GM23248 (cell line): Measurements from ENCODE around the gene LBX2. TPM values are rescaled to one million over a fixed set of nuclear protein-coding genes. Genes with fewer than 3 reads are reported as not detected.

Experiments used
- DNase-seq: peaks from one replicate; pipeline ENCODE4 v3.0.0-alpha.2; 2015
- H2AFZ ChIP-seq: fragments of 200-600 bp; sonication (generic); 2 replicates; pipeline ENCODE4 v1.6.1; 2016; ENCODE audit warnings: antibody characterized with exemption
- H3F3A ChIP-seq: fragments of 200-600 bp; sonication (generic); 2 replicates; pipeline ENCODE4 v1.6.1; 2016; ENCODE audit warnings: mild to moderate bottlenecking, antibody characterized with exemption, mixed run types; ENCODE audit not compliant: insufficient read depth
- H3K27ac ChIP-seq: fragments of 200-600 bp; sonication (generic); 2 replicates; pipeline ENCODE4 v1.5.1; 2016; ENCODE audit warnings: mild to moderate bottlenecking
- H3K27me3 ChIP-seq: fragments of 200-600 bp; sonication (generic); replicated peaks from 2 replicates; pipeline ENCODE4 v1.6.1; 2016; ENCODE audit warnings: mild to moderate bottlenecking; ENCODE audit not compliant: insufficient read depth
- H3K36me3 ChIP-seq: fragments of 200-600 bp; sonication (generic); 2 replicates; pipeline ENCODE4 v1.6.1; 2016; ENCODE audit warnings: low read depth, mild to moderate bottlenecking
- H3K4me1 ChIP-seq: fragments of 200-600 bp; sonication (generic); 2 replicates; pipeline ENCODE4 v1.6.1; 2016; ENCODE audit warnings: mild to moderate bottlenecking; ENCODE audit not compliant: insufficient read depth
- H3K4me2 ChIP-seq: fragments of 200-600 bp; sonication (generic); one replicate; pipeline ENCODE4 v1.6.1; 2016; ENCODE audit warnings: mild to moderate bottlenecking; ENCODE audit not compliant: unreplicated experiment
- H3K4me3 ChIP-seq: fragments of 200-600 bp; sonication (generic); 2 replicates; pipeline ENCODE4 v1.5.1; 2016; ENCODE audit warnings: mild to moderate bottlenecking
- H3K79me2 ChIP-seq: fragments of 200-600 bp; sonication (generic); 2 replicates; pipeline ENCODE4 v1.6.1; 2016; ENCODE audit warnings: mild to moderate bottlenecking; ENCODE audit not compliant: insufficient read depth
- H3K9ac ChIP-seq: fragments of 200-600 bp; sonication (generic); 2 replicates; pipeline ENCODE4 v1.6.1; 2016; ENCODE audit warnings: mild to moderate bottlenecking
- H3K9me2 ChIP-seq: fragments of 200-600 bp; sonication (generic); 2 replicates; pipeline ENCODE4 v1.6.1; 2016; ENCODE audit warnings: mixed run types, mild to moderate bottlenecking, moderate library complexity; ENCODE audit not compliant: insufficient read depth
- H3K9me3 ChIP-seq: fragments of 200-600 bp; sonication (generic); one replicate; pipeline ENCODE4 v1.6.1; 2017; ENCODE audit warnings: low read depth
- H4K20me1 ChIP-seq: fragments of 200-600 bp; sonication (generic); 2 replicates; pipeline ENCODE4 v1.6.0; 2016; ENCODE audit not compliant: insufficient read depth
- EZH2 ChIP-seq: fragments of 200-600 bp; sonication (generic); IDR thresholded peaks from 2 replicates; pipeline ENCODE4 v1.6.1; 2018; ENCODE audit warnings: antibody characterized with exemption, mild to moderate bottlenecking; ENCODE audit not compliant: insufficient read depth, poor library complexity, severe bottlenecking
- EZH2phosphoT487 ChIP-seq: fragments of 200-600 bp; sonication (generic); IDR thresholded peaks from 2 replicates; pipeline ENCODE4 v1.6.1; 2018; ENCODE audit warnings: antibody characterized with exemption, moderate library complexity, mild to moderate bottlenecking, low read depth; ENCODE audit not compliant: insufficient read depth
- WGBS, 2 experiments: methylation state at CpG; one replicate each; pipeline ENCODE4 v1.1.6; 2015 to 2017; ENCODE audit warnings: low lambda C conversion rate in 2 of 2, low coverage in 1 of 2; ENCODE audit errors: missing lambda C conversion rate in 2 of 2; 5-methylcytosine and 5-hydroxymethylcytosine counted together
- in situ Hi-C: fragments of 300-500 bp; cut with MboI; formaldehyde crosslinking; loops from 2 replicates; pipeline ENCODE4 v1.15.0; 2020
- polyA plus RNA-seq: library from polyadenylated mRNA; unstranded; fragments of >200 nt; fragmentation: Nextera tagmentation; extraction: Ambion mirVana; gene quantifications from 2 replicates; pipeline ENCODE4 v1.2.1, GENCODE V29; 2016
- total RNA-seq: library from RNA; depleted of rRNA; stranded (reverse); fragments of >200 nt; shearing (Covaris generic); gene quantifications from 2 replicates; pipeline ENCODE4 v1.2.3, GENCODE V29; 2014

Gene LBX2
- total and polyA plus RNA-seq, 2 experiments from 2014 or later, result 1.1 to 4.6 TPM

- Histone ChIP-seq H3K9ac (peak overlapping the region; percentile 74), H3K4me1 (peaks cover 27% of the 10 kb centered on the region)
- in situ Hi-C loops, result loop anchor here (5.0 kb wide), 1 partner anchor 84 kb away; no protein-coding TSS in a partner anchor
These were observed 4.4 kb upstream of the LBX2 start for GRCh38 chr2:74503506-74504475.

GRCh38 chr2:74502720-74503505 lies 3.5 kb upstream of the LBX2 start:
- H3K9me3 ChIP-seq, result no peaks in the 10 kb centered on the region
- H3K4me2 ChIP-seq, result peak overlapping the region; percentile 92
- no peaks in the 10 kb centered on the region for H3K36me3 ChIP-seq
- H3K27me3 ChIP-seq, result no peaks in the 10 kb centered on the region
- peaks cover 33% of the 10 kb centered on the region for H3K4me1 ChIP-seq
- DNase-seq, result peak; percentile 93
- H3K79me2 ChIP-seq, result peaks cover 26% of the 10 kb centered on the region
- no peaks in the 10 kb centered on the region for H4K20me1 ChIP-seq
- H3F3A ChIP-seq, result peaks cover 18% of the 10 kb centered on the region
- 2% methylated on average over 24 to 54 of the region's 67 CpGs for WGBS, 2 experiments
- H3K27ac ChIP-seq, result peak overlapping the region; percentile 56
- no peak for TF ChIP-seq EZH2
- TF ChIP-seq EZH2phosphoT487, result no peak
- H3K9me2 ChIP-seq, result no peaks in the 10 kb centered on the region
- peak overlapping the region; percentile 84 for H2AFZ ChIP-seq
- peak overlapping the region; percentile 76 for H3K4me3 ChIP-seq
- peak overlapping the region; percentile 74 for H3K9ac ChIP-seq
- in situ Hi-C loops, result loop anchor here (5.0 kb wide), 1 partner anchor 84 kb away; no protein-coding TSS in a partner anchor

More at GRCh38 chr2:74503506-74504475, 4.4 kb upstream of the LBX2 start:
- Histone ChIP-seq H3F3A (peaks cover 18% of the 10 kb centered on the region), H4K20me1 (no peaks in the 10 kb centered on the region), H3K27ac (peak overlapping the region; percentile 56), H3K9me2 (no peaks in the 10 kb centered on the region), H3K27me3 (no peaks in the 10 kb centered on the region), H3K79me2 (peaks cover 26% of the 10 kb centered on the region), H3K4me3 (peak overlapping the region; percentile 76), H3K9me3 (no peaks in the 10 kb centered on the region), H2AFZ (peak overlapping the region; percentile 84), H3K36me3 (no peaks in the 10 kb centered on the region), H3K4me2 (peak overlapping the region; percentile 92)
- no peak for TF ChIP-seq EZH2phosphoT487
- 51 to 59% methylated on average over 29 to 45 of the region's 45 CpGs for WGBS, 2 experiments
- DNase-seq, result no peak

DNA sequence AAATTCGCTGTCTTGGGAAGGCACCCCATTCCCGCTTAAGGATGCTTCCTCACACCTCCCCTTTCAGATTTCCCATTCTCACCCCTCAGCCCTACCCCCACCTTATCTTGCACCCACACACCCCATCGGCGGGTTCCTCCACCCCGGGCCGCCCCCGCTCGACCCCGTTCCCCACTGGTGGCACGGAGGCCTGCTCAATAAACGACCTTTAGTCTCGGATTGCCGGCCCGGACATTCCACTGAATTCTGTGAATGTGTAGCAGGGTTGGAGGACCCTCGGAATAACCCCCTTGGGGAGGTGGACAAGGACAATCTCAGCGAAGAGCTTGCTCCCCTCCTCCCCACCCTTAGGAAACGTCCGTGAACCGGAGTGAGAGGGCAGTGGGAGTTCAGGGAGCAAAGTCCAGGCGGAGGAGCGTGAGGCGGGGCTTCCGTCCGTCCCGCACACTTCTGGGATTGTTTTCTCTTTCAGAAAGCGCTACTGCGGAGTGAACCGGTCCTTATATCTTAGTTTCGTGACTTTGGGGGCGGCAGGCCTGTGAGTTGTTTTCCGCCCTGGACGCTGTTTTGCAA lies 2.8 kb upstream of the LBX2 start:
- peak overlapping the region; percentile 74 for H3K9ac ChIP-seq
- peak overlapping the region; percentile 84 for H2AFZ ChIP-seq
- H3K79me2 ChIP-seq, result peaks cover 26% of the 10 kb centered on the region
- no peaks in the 10 kb centered on the region for H3K9me3 ChIP-seq
- 32 to 35% methylated on average over 32 of the region's 32 CpGs for WGBS, 2 experiments
- H3F3A ChIP-seq, result peaks cover 18% of the 10 kb centered on the region
- H3K9me2 ChIP-seq, result no peaks in the 10 kb centered on the region
- H3K27ac ChIP-seq, result no peak overlapping the region
- H3K4me3 ChIP-seq, result peak overlapping the region; percentile 76
- H3K4me1 ChIP-seq, result peaks cover 33% of the 10 kb centered on the region
- TF ChIP-seq EZH2 (no peak), EZH2phosphoT487 (no peak)
- H3K27me3 ChIP-seq, result no peaks in the 10 kb centered on the region
- no peaks in the 10 kb centered on the region for H4K20me1 ChIP-seq
- in situ Hi-C loops, result loop anchor here (5.0 kb wide), 1 partner anchor 85 kb away; no protein-coding TSS in a partner anchor
- DNase-seq, result peak; percentile 39
- H3K4me2 ChIP-seq, result peak overlapping the region; percentile 92
- no peaks in the 10 kb centered on the region for H3K36me3 ChIP-seq
